ENCODE measurements around the gene C11orf87. TPM values are rescaled to one million over a fixed set of nuclear protein-coding genes. Genes with fewer than 3 reads are reported as not detected.

The C11orf87 gene
- total and polyA plus RNA-seq, 2 of the 8 experiments (the other 6 are each of a cell fraction or from before 2014, with no cell fraction given), result 0.22 to 0.32 TPM

DNA sequence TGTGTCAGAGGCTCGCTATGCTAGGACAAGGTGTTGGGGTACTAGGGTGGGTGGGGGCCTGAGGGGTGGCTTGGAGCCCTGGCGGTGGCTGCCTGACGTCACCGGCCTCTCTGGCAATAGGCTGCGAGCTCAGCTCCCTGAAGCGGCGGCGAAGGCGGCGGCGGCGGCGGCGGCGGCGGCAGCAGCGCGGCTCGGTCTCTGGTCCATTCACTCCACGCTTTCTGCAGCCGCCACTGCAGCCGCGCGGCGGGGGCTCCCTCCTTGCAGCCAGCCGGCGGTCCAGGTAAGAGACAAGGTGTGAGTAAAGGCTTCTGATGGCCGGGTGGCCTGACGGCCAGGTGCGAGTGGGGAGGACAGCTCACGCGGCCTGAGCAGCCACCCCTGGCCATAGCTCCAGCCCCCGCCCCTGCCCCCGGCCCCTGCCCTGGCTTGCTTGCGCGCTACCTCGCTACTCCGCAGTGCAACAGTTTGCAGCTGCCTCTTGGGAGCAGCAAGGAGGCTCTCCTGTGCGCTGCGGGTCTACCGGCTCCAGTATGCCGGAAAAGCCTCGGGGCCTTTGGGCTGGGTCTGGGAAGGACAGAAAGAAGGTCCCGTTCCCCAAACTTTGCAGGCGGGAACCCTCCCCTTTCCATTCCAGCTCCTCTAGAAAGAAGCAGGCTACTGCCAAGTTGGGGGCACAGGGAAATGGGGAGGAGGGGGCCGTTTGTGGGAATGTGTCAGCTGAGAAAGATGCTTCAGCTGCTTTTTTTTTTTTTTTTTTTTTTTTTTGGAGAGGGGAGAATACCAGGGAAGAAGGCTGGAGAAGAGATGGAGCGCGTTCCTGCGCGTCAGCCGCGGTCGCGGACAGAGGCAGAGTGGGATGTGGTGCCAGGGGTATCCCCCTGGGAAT, at the start of gene C11orf87 (continued):
- TF ChIP-seq RAD21 (IDR thresholded peaks at IDR 0.05 in 1 of 2, conservative IDR thresholded peaks at IDR 0.05 in 1 of 2; ENCODE audit: low read depth in 2 of 2, low read length in 2 of 2) (peak; percentile 24 to 27; a peak in 2 of 4 replicates), SAP30 (IDR thresholded peaks at IDR 0.05; ENCODE audit: insufficient read depth, insufficient replicate concordance, low read length) (peak; percentile 41), KDM4A (IDR thresholded peaks at IDR 0.05; ENCODE audit: low read depth, low read length, severe bottlenecking) (peak; percentile 28), CREB1 (IDR thresholded peaks at IDR 0.05) (peak; percentile 25; the same call in 1 of the 2 replicates), SIX5 (IDR thresholded peaks at IDR 0.05; ENCODE audit: low read depth, low read length) (no peak), HDAC2 (IDR thresholded peaks at IDR 0.05; ENCODE audit: borderline replicate concordance in 1 of 2, low read depth in 2 of 2, low read length in 2 of 2) (no peak), EZH2 (IDR thresholded peaks at IDR 0.05; ENCODE audit: low read depth, low read length, severe bottlenecking) (no peak), SIN3A (conservative IDR thresholded peaks at IDR 0.05 in 1 of 2, IDR thresholded peaks at IDR 0.05 in 1 of 2; ENCODE audit: low read depth in 1 of 2, low read length in 2 of 2) (no peak), POLR2AphosphoS5 (IDR thresholded peaks at IDR 0.05; ENCODE audit: low read depth, low read length) (no peak), CBX5 (IDR thresholded peaks at IDR 0.05; ENCODE audit: low read depth, low read length) (no peak), SP4 (IDR thresholded peaks at IDR 0.05; ENCODE audit: low read length) (no peak), SRF (IDR thresholded peaks at IDR 0.05; ENCODE audit: low read depth, low read length) (0 out of 2 replicates have a peak, but pooled peaks have one; percentile 0), ASH2L (IDR thresholded peaks at IDR 0.05; ENCODE audit: low read length) (no peak), EP300 (IDR thresholded peaks at IDR 0.05; ENCODE audit: borderline replicate concordance in 1 of 2, low read depth in 2 of 2, low read length in 2 of 2) (no peak), TEAD4 (IDR thresholded peaks at IDR 0.05; ENCODE audit: low read depth, low read length) (no peak), KDM5A (IDR thresholded peaks at IDR 0.05; ENCODE audit: low read length) (no peak)
- TF ChIP-seq, protein P1, sequence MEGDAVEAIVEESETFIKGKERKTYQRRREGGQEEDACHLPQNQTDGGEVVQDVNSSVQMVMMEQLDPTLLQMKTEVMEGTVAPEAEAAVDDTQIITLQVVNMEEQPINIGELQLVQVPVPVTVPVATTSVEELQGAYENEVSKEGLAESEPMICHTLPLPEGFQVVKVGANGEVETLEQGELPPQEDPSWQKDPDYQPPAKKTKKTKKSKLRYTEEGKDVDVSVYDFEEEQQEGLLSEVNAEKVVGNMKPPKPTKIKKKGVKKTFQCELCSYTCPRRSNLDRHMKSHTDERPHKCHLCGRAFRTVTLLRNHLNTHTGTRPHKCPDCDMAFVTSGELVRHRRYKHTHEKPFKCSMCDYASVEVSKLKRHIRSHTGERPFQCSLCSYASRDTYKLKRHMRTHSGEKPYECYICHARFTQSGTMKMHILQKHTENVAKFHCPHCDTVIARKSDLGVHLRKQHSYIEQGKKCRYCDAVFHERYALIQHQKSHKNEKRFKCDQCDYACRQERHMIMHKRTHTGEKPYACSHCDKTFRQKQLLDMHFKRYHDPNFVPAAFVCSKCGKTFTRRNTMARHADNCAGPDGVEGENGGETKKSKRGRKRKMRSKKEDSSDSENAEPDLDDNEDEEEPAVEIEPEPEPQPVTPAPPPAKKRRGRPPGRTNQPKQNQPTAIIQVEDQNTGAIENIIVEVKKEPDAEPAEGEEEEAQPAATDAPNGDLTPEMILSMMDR (IDR thresholded peaks at IDR 0.05; ENCODE audit: control extremely low read depth in 1 of 3, insufficient read depth in 1 of 3, low read depth in 1 of 3, low read length in 3 of 3), result peak in 1 of 3 experiments; percentile 24; a peak in 2 of 4 replicates
- TF ChIP-seq, protein P2, sequence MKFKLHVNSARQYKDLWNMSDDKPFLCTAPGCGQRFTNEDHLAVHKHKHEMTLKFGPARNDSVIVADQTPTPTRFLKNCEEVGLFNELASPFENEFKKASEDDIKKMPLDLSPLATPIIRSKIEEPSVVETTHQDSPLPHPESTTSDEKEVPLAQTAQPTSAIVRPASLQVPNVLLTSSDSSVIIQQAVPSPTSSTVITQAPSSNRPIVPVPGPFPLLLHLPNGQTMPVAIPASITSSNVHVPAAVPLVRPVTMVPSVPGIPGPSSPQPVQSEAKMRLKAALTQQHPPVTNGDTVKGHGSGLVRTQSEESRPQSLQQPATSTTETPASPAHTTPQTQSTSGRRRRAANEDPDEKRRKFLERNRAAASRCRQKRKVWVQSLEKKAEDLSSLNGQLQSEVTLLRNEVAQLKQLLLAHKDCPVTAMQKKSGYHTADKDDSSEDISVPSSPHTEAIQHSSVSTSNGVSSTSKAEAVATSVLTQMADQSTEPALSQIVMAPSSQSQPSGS (IDR thresholded peaks at IDR 0.05; ENCODE audit: low read length), result no peak

All from H1 (cell line).